ENCODE data around the gene HIPK1. TPM values are rescaled to one million over a fixed set of nuclear protein-coding genes. Genes with fewer than 3 reads are reported as not detected.

HIPK1 gene
- total and polyA plus RNA-seq, 3 donors from 2014 or later, result 102 to 128 (median 116) TPM

- Histone ChIP-seq H3K4me1 (peaks cover 9% of the 10 kb centered on the region), H3K9me3 (no peaks in the 10 kb centered on the region), H3K27ac (peak overlapping the region; percentile 47 to 90), H3K27me3 (no peaks in the 10 kb centered on the region), H3K4me3 (peak overlapping the region; percentile 77 to 82), H3K36me3 (ENCODE audit: low read depth, missing control alignments) (no peaks in the 10 kb centered on the region)
- no peak for DNase-seq
- TF ChIP-seq POLR2A (IDR thresholded peaks at IDR 0.05) (no peak), CTCF (IDR thresholded peaks at IDR 0.05) (no peak)
- intact Hi-C loops (cut with DNase I; ENCODE audit: low total_unique reads), result loop anchor here (2.0 kb wide), 1 partner anchor 25 kb away; the partner anchor contains the start of gene HIPK1
- WGBS, 2 donors, result 13 to 18% methylated on average over 7 of the region's 7 CpGs
Observed at GRCh38 chr1:113903501-113904292, 25.4 kb upstream of the HIPK1 start.

- H3K9me3 ChIP-seq, result no peaks in the 10 kb centered on the region
- H3K27ac ChIP-seq, result peak overlapping the region; percentile 47 to 90
- TF ChIP-seq CTCF (IDR thresholded peaks at IDR 0.05) (no peak), POLR2A (IDR thresholded peaks at IDR 0.05) (no peak)
- no peak for DNase-seq
- peak overlapping the region; percentile 77 to 82 for H3K4me3 ChIP-seq
- WGBS, 2 donors, result 0% methylated on average over 9 to 11 of the region's 11 CpGs
- intact Hi-C loops (cut with DNase I; ENCODE audit: low total_unique reads), result loop anchor here (2.0 kb wide), 1 partner anchor 25 kb away; the partner anchor contains the start of gene HIPK1
- H3K36me3 ChIP-seq (ENCODE audit: low read depth, missing control alignments), result no peaks in the 10 kb centered on the region
- H3K27me3 ChIP-seq, result no peaks in the 10 kb centered on the region
- H3K4me1 ChIP-seq, result peaks cover 9% of the 10 kb centered on the region
Observed at GRCh38 chr1:113904293-113904673, 24.8 kb upstream of the HIPK1 start.

- 0 to 1% methylated on average over 62 to 67 of the region's 67 CpGs for WGBS, 2 donors
- Histone ChIP-seq H3K4me1 (peaks cover 9% of the 10 kb centered on the region), H3K27ac (peak within 1 kb of the TSS; percentile 69 to 90), H3K27me3 (no peaks in the 10 kb centered on the region), H3K9me3 (no peaks in the 10 kb centered on the region), H3K36me3 (ENCODE audit: low read depth, missing control alignments) (no peaks in the 10 kb centered on the region), H3K4me3 (peak within 1 kb of the TSS; percentile 77 to 82)
- TF ChIP-seq CTCF (IDR thresholded peaks at IDR 0.05), result peak; percentile 48 to 76 (median 67)
- no peak for TF ChIP-seq POLR2A (IDR thresholded peaks at IDR 0.05)
- intact Hi-C loops (cut with DNase I; ENCODE audit: low total_unique reads), result loop anchor here (2.0 kb wide), 1 partner anchor 24 kb away; the partner anchor contains the start of gene HIPK1
- peak; percentile 99 for DNase-seq
Observed at GRCh38 chr1:113904674-113905434, 24.3 kb upstream of the HIPK1 start, which contains the start of the genes AP4B1 and DCLRE1B. Gene AP4B1, minus strand, starts transcription at chr1:113904799. Its CDS starts 82 bp downstream, at chr1:113904717. Gene DCLRE1B, plus strand, starts transcription at chr1:113905326. Its CDS starts 261 bp downstream, at chr1:113905587.

- WGBS, 2 donors, result 0 to 1% methylated on average over 17 of the region's 17 CpGs
- peak; percentile 60 for DNase-seq
- Histone ChIP-seq H3K4me3 (peak overlapping the region; percentile 77 to 82), H3K27ac (peak overlapping the region; percentile 69 to 90), H3K36me3 (ENCODE audit: low read depth, missing control alignments) (no peaks in the 10 kb centered on the region), H3K4me1 (peaks cover 9% of the 10 kb centered on the region), H3K9me3 (no peaks in the 10 kb centered on the region), H3K27me3 (no peaks in the 10 kb centered on the region)
- intact Hi-C loops (cut with DNase I; ENCODE audit: low total_unique reads), result loop anchor here (2.0 kb wide), 1 partner anchor 23 kb away; the partner anchor contains the start of gene HIPK1
- TF ChIP-seq POLR2A (IDR thresholded peaks at IDR 0.05) (no peak), CTCF (IDR thresholded peaks at IDR 0.05) (peak in 1 of 3 experiments; percentile 1)
Observed at GRCh38 chr1:113905435-113905861, 23.7 kb upstream of the HIPK1 start.

Data from testis (tissue), 3 donors.